HEK293 (cell line): ENCODE data around the gene VPS11.

Source experiments
- CTCF ChIP-seq: fragments of 450-650 bp; formaldehyde crosslinking; IDR thresholded peaks from 2 replicates; pipeline ENCODE4 v1.5.1; 2016; ENCODE audit warnings: missing biosample characterization, missing genetic modification characterization
- REST ChIP-seq: fragments of 450-650 bp; formaldehyde crosslinking; IDR thresholded peaks from 2 replicates; pipeline ENCODE4 v1.5.1; 2016; ENCODE audit warnings: missing biosample characterization, missing genetic modification characterization
- SP2 ChIP-seq: fragments of 450-650 bp; formaldehyde crosslinking; IDR thresholded peaks from 2 replicates; pipeline ENCODE4 v1.5.1; 2016; ENCODE audit warnings: missing biosample characterization, missing genetic modification characterization
- ZBTB48 ChIP-seq: fragments of 450-650 bp; formaldehyde crosslinking; IDR thresholded peaks from 2 replicates; pipeline ENCODE4 v1.5.1; 2016; ENCODE audit warnings: missing biosample characterization, missing genetic modification characterization
- ZNF473 ChIP-seq: fragments of 450-650 bp; formaldehyde crosslinking; IDR thresholded peaks from 2 replicates; pipeline ENCODE4 v1.5.1; 2017; ENCODE audit warnings: missing biosample characterization, missing genetic modification characterization
- ZNF529 ChIP-seq: fragments of 450-650 bp; formaldehyde crosslinking; IDR thresholded peaks from 2 replicates; pipeline ENCODE4 v1.5.1; 2017; ENCODE audit warnings: missing genetic modification characterization, missing biosample characterization; ENCODE audit not compliant: insufficient replicate concordance
- ZNF692 ChIP-seq: fragments of 450-650 bp; formaldehyde crosslinking; IDR thresholded peaks from 2 replicates; pipeline ENCODE4 v1.5.1; 2016; ENCODE audit warnings: missing biosample characterization, missing genetic modification characterization

DNA sequence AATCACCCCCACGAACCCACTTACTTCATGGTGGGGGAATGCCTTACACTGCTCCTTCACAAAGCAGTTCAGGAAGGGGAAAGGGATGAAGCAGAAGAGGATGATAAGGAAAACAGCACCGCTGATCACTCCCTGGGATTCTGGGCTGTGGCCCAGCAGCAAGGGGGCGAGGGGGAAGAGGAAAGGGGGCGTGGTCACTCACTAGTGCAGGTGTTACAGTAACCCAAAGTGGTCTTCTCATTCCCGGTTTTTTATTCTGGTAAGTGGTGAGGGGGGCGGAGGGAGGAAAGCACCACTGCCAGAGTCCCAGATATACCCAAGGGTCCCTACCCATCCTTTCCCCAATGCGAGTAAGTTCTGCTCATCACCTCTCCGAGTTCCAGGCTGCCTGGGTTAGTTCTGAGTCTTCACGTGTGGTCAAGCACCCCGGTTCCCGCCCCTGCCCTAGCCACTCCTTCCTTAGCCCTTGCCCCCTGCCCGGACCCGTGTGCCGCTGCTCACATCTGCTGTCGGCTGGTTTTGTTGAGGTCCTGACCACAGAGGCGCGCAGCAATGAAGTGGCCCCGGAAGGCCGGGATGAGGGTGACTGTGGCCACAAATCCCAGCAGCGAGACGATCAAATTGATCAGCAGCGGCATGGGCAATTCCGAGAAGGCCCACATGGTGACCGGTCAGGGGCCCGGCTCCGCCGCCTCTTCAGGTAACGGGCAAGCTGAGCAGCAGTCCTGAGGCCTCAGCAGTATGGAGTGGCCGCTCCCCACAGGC lies 33.6 kb downstream of the VPS11 start:
- no peak for TF ChIP-seq CTCF
- no peak for TF ChIP-seq REST (tag by site-specific recombination)
- no peak for TF ChIP-seq ZNF692
- TF ChIP-seq ZBTB48 (tag by site-specific recombination): no peak
- TF ChIP-seq ZNF529 (tag by site-specific recombination): no peak
- TF ChIP-seq ZNF473 (tag by site-specific recombination): no peak
- no peak for TF ChIP-seq SP2 (tag by site-specific recombination)
